Testis (tissue), 3 donors: ENCODE results near the gene NHLRC2. TPM values are rescaled to one million over a fixed set of nuclear protein-coding genes. Genes with fewer than 3 reads are reported as not detected.

Source experiments
- DNase-seq: peaks from one replicate; pipeline ENCODE4 v3.0.0-alpha.2; 2019
- H3K27ac ChIP-seq, 2 donors: fragments of 200-600 bp; sonication (generic); one replicate each; pipeline ENCODE4 v1.5.1; 2019
- H3K27me3 ChIP-seq: fragments of 200-600 bp; sonication (generic); one replicate; pipeline ENCODE4 v1.5.1; 2019
- H3K36me3 ChIP-seq: fragments of 200-600 bp; sonication (generic); one replicate; pipeline ENCODE4 v1.5.1; 2017; ENCODE audit warnings: low read depth; ENCODE audit errors: missing control alignments
- H3K4me1 ChIP-seq: fragments of 200-600 bp; sonication (generic); one replicate; pipeline ENCODE4 v1.5.1; 2019
- H3K4me3 ChIP-seq, 2 donors: fragments of 200-600 bp; sonication (generic); one replicate each; pipeline ENCODE4 v1.5.1; 2017 to 2019
- H3K9me3 ChIP-seq: fragments of 200-600 bp; sonication (generic); one replicate; pipeline ENCODE4 v1.5.1; 2017
- POLR2A ChIP-seq: fragments of 450-650 bp; IDR thresholded peaks from one replicate; pipeline ENCODE4 v1.6.1; 2017; ENCODE audit warnings: antibody characterized with exemption, mild to moderate bottlenecking, moderate library complexity
- WGBS, 2 donors: methylation state at CpG; one replicate each; pipeline ENCODE4 v1.1.5; 2018; 5-methylcytosine and 5-hydroxymethylcytosine counted together
- intact Hi-C: fragments of 100-400 bp; cut with DNase I; formaldehyde crosslinking; loops from one replicate; pipeline ENCODE4 v1.15.1; 2023; ENCODE audit warnings: low total_unique reads
- polyA plus RNA-seq: library from polyadenylated mRNA; stranded (reverse); fragments of 350-450 nt; fragmentation: Illumina TruSeq; extraction: RNeasy Lipid Tissue Mini Kit (QIAGEN cat#74804); gene quantifications from one replicate; pipeline ENCODE4 v1.2.3, GENCODE V29; 2014; ENCODE audit warnings: low read depth, low replicate concordance; ENCODE audit not compliant: insufficient read depth
- total RNA-seq, 2 donors: library from RNA; depleted of rRNA; stranded (reverse); fragments of >200 nt; gene quantifications; one replicate each; pipeline ENCODE4 v1.2.3, GENCODE V29; 2016
- TF ChIP-seq, protein P1 (sequence below), 3 experiments: fragments of 450-650 bp in 2 of 3; fragments of 200-600 bp in 1 of 3; sonication (generic) in 1 of 3; IDR thresholded peaks; one replicate each; pipeline ENCODE4 v1.5.1; 2016 to 2019; ENCODE audit warnings: antibody characterized with exemption in 3 of 3, mild to moderate bottlenecking in 2 of 3, moderate library complexity in 1 of 3

Gene NHLRC2
- total and polyA plus RNA-seq, 3 donors from 2014 or later: 8.7 to 37.7 (median 34.3) TPM

DNA sequence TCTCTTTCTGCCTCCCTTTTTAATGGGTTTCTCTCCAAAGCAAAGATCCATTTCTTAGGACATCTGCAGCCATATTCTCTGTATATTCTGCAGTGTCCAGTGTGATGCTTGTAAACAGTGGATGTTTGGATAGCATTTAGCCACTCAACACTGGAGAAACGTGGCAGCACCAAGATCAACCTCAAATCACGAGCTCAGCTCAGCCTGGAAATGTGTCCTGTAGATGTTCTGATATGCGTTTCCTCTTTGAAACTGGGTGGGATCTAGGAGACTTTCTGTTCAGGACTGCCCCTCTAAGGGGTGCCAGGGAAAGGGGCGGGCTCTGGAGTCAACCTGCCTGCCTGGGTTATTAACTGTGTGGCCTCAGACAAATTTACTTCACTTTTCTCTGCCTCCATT lies 91.2 kb downstream of the NHLRC2 start:
- no peak for DNase-seq
- intact Hi-C loops: no loop called here
- Histone ChIP-seq H3K27me3 (no peaks in the 10 kb centered on the region), H3K27ac (no peak overlapping the region), H3K4me1 (peaks cover 10% of the 10 kb centered on the region), H3K9me3 (no peaks in the 10 kb centered on the region), H3K4me3 (no peak overlapping the region), H3K36me3 (no peaks in the 10 kb centered on the region)
- no peak for TF ChIP-seq POLR2A
- TF ChIP-seq, protein P1, sequence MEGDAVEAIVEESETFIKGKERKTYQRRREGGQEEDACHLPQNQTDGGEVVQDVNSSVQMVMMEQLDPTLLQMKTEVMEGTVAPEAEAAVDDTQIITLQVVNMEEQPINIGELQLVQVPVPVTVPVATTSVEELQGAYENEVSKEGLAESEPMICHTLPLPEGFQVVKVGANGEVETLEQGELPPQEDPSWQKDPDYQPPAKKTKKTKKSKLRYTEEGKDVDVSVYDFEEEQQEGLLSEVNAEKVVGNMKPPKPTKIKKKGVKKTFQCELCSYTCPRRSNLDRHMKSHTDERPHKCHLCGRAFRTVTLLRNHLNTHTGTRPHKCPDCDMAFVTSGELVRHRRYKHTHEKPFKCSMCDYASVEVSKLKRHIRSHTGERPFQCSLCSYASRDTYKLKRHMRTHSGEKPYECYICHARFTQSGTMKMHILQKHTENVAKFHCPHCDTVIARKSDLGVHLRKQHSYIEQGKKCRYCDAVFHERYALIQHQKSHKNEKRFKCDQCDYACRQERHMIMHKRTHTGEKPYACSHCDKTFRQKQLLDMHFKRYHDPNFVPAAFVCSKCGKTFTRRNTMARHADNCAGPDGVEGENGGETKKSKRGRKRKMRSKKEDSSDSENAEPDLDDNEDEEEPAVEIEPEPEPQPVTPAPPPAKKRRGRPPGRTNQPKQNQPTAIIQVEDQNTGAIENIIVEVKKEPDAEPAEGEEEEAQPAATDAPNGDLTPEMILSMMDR (IDR thresholded peaks at IDR 0.05): no peak
- 91 to 92% methylated on average over 4 of the region's 4 CpGs for WGBS, 2 donors

- WGBS, 2 donors: 55 to 62% methylated on average over 7 to 12 of the region's 12 CpGs
- TF ChIP-seq POLR2A: no peak
- TF ChIP-seq, protein P1 (IDR thresholded peaks at IDR 0.05): no peak
- Histone ChIP-seq H3K9me3 (no peaks in the 10 kb centered on the region), H3K4me3 (no peak overlapping the region), H3K36me3 (no peaks in the 10 kb centered on the region), H3K4me1 (peaks cover 10% of the 10 kb centered on the region), H3K27ac (no peak overlapping the region), H3K27me3 (no peaks in the 10 kb centered on the region)
- no peak for DNase-seq
- intact Hi-C loops: no loop called here
These were observed 93.0 kb downstream of the NHLRC2 start for GRCh38 chr10:113947184-113948041.

DNA sequence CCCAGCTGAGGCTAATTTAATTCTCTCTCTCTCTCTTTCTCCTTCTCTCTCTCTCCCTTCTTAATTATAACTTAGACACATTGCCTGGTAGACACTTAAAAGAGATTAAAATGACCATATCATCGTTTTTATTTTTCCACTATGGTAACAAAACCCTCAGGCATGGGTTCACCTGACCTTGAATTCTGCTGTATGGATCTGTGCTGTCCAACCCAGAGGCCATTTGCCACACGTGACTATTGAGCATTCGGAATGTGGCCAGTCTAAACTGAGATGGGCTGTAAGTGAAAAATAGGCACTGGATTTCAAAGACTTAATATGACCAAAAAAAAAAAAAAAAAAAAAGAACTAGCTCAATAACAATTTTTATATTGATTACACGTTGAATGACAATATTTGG lies 93.6 kb downstream of the NHLRC2 start:
- Histone ChIP-seq H3K4me3 (no peak overlapping the region), H3K27ac (no peak overlapping the region), H3K27me3 (no peaks in the 10 kb centered on the region), H3K36me3 (no peaks in the 10 kb centered on the region), H3K9me3 (no peaks in the 10 kb centered on the region), H3K4me1 (peaks cover 10% of the 10 kb centered on the region)
- intact Hi-C loops: no loop called here
- TF ChIP-seq, protein P1 (IDR thresholded peaks at IDR 0.05): no peak
- TF ChIP-seq POLR2A: no peak
- DNase-seq: no peak
- 54 to 58% methylated on average over 4 of the region's 4 CpGs for WGBS, 2 donors

- Histone ChIP-seq H3K27ac (no peak overlapping the region), H3K9me3 (no peaks in the 10 kb centered on the region), H3K4me1 (peaks cover 10% of the 10 kb centered on the region), H3K27me3 (no peaks in the 10 kb centered on the region), H3K36me3 (no peaks in the 10 kb centered on the region), H3K4me3 (no peak overlapping the region)
- no peak for TF ChIP-seq POLR2A
- TF ChIP-seq, protein P1 (IDR thresholded peaks at IDR 0.05): no peak
- DNase-seq: no peak
- intact Hi-C loops: no loop called here
These were observed 95.8 kb downstream of the NHLRC2 start for GRCh38 chr10:113950268-113950667.
